Measurements from ENCODE around the gene PHKB. TPM values are rescaled to one million over a fixed set of nuclear protein-coding genes. Genes with fewer than 3 reads are reported as not detected.

PHKB gene
- total RNA-seq, 1 donor from 2014 or later = 25.9 TPM

GRCh38 chr16:47581114-47581513 lies 120.0 kb downstream of the PHKB start:
- H3K4me3 ChIP-seq (ENCODE audit: low read depth, low read length) = no peak overlapping the region
- peak; percentile 20 for TF ChIP-seq CTCF (conservative IDR thresholded peaks at IDR 0.05; ENCODE audit: low read depth, low read length)

DNA sequence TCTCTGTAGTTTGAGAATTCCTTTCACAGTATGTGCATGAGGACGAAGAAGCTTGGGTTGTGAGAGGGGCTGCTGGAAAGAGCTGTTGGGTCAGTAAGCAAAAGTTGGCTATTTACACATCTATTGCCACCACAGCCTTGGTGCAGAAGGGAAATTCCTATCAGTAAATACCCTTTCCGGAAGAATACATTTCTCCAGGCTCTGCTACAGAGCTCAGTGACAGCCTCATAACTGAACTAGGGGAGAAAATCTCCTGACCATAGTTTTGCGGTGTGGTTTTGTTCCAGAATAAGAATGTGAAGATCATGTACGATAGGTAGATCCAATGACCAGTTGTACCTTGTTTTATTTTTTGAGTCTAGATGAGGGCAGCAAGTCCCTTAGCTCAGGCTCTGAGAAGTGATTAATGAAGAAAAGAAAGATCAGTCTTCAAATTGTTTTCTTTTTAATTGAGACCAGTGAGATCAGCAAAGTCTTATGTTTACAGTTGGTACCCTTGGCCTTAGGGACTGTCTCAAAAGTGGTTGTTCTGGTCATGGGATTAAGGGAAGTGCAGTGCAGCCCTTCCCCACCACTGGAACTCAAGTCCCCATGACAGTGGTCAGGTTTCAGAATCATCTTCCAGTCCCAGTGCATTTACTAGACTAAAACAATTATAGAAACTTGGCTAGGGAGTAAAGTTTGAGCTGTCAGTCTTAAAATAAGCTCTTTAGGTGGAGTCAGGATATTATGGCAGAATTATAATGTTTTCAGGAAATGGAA lies 123.5 kb downstream of the PHKB start:
- DNase-seq (ENCODE audit: low read depth) = no peak
- no peak overlapping the region for H3K4me3 ChIP-seq (ENCODE audit: low read depth, low read length)
- no peak for TF ChIP-seq CTCF (conservative IDR thresholded peaks at IDR 0.05; ENCODE audit: low read depth, low read length)

More at GRCh38 chr16:47581114-47581513, 120.0 kb downstream of the PHKB start:
- DNase-seq (ENCODE audit: low read depth) = no peak

DNA sequence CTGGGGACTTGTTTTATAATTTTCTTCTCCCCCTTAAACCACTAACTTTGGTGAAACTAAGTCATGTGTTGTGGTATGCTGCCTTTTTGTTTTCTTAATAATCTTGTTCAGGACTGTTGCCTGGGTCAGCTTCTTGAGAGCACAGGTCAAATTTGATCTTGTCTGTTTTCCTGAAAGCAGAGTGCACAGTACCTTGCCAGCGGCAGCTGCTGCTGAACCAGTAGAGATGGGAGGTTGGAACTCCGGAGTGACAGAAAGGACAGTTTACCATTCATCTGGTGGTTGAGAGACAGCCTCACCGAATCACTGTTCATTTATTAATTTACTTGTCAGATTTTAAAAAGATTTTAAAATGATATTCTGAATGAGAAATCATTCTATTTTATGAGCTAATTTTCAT lies 125.0 kb downstream of the PHKB start:
- no peak for TF ChIP-seq CTCF (conservative IDR thresholded peaks at IDR 0.05; ENCODE audit: low read depth, low read length)
- DNase-seq (ENCODE audit: low read depth) = no peak
- no peak overlapping the region for H3K4me3 ChIP-seq (ENCODE audit: low read depth, low read length)

DNA sequence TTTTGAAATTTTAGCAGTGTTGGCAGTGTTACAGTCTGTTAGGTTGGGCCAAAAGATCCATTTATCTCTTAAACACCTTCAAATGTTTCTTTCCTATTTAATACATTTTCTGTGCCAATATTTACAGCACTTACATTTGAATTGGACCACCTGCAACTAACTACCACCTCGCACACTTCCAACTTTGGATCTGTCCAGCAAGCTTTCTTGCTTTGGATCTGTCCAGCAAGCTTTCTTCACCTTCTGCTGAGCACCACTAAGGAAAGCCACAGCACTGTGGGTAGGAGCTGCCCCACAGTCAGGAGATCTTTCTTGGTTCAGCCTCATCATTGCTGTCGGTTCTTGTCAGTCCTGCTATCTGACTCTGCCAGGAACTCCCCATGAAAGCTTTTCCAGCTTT lies 129.3 kb downstream of the PHKB start:
- H3K4me3 ChIP-seq (ENCODE audit: low read depth, low read length) = no peak overlapping the region
- TF ChIP-seq CTCF (conservative IDR thresholded peaks at IDR 0.05; ENCODE audit: low read depth, low read length) = no peak
- DNase-seq (ENCODE audit: low read depth) = no peak

DNA sequence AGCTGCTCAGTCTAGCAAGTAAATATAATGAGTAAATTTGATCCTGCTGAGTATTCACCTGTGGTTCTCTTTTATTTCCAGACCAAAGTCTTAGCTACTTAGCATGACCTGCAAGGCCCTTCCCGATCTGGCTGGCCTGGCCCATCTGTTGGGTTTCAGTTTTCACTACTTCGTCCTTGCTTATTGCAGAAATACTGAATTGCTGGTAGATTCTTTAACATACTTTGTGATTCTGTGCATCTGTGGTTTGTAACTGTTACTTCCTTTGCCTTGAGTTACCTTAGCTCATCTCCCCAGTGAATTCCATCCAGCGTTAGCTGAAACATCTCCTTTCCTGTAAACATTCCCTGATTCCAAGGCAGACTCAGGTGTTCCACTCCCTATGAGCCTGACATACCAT lies 131.1 kb downstream of the PHKB start:
- DNase-seq (ENCODE audit: low read depth) = no peak
- no peak overlapping the region for H3K4me3 ChIP-seq (ENCODE audit: low read depth, low read length)
- TF ChIP-seq CTCF (conservative IDR thresholded peaks at IDR 0.05; ENCODE audit: low read depth, low read length) = no peak

DNA sequence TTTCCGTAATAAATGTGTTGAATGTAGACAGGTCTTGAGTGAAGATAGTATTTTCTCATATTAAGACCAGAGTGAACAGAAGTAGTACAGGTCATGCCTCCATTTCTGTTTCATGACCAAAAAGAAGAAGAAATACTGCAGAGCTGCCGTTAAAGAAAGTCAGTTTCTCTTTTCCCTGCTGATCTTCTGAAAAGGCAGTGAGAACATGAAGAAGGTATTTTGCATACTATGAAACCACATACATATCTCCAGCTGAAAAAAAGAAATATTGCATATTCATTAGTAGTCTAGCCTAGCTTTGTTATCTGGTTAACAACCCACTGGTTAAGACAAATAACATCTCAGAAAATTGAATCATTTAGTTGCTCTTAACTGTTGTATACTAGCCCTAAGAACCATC lies 138.4 kb downstream of the PHKB start:
- DNase-seq (ENCODE audit: low read depth) = no peak
- H3K4me3 ChIP-seq (ENCODE audit: low read depth, low read length) = no peak overlapping the region
- TF ChIP-seq CTCF (conservative IDR thresholded peaks at IDR 0.05; ENCODE audit: low read depth, low read length) = no peak

GRCh38 chr16:47600376-47600775 lies 139.2 kb downstream of the PHKB start:
- TF ChIP-seq CTCF (conservative IDR thresholded peaks at IDR 0.05; ENCODE audit: low read depth, low read length) = no peak
- no peak for DNase-seq (ENCODE audit: low read depth)
- H3K4me3 ChIP-seq (ENCODE audit: low read depth, low read length) = no peak overlapping the region

Measured in epithelial cell of proximal tubule (primary cell).